ENCODE measurements around the gene CPB1.

CPB1 gene

DNA sequence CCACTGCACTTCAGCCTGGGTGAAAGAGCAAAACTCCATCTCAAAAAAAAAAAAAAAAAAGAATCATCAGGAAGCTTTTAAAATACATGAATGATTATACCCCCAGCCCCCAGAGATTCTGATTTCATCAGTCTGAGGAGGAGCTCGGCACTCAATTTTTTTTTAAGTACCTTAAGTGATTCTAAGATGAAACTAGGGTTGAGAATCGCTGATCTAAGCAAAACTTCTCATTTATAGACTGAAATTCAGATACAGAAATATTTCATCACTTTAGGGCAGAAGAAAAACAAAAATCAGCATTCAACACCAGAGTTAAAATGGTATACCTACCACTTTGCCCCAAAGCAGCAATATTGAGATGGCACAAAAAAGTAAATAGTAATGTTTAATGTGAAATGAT is 62.2 kb downstream of the CPB1 start:
- DNase-seq = no peak

DNA sequence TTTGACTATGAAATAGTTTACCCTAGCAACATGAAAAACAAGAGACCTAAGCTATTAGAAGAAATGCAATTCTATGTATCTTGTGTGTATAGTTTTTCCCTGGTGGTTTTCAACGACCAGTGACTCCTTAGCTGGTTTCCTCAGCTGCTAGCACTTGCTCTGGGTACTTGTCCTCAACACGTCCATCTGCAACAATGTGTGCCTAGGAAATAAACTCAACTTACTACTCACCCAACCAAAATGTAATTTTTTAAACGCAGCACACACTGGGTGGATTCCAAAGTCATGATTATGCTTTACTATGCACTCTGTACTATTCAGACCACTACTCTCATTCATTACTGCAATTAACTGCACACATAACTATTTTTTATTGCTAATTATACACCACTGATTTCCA is 68.5 kb downstream of the CPB1 start:
- peak; percentile 74 for DNase-seq

DNA sequence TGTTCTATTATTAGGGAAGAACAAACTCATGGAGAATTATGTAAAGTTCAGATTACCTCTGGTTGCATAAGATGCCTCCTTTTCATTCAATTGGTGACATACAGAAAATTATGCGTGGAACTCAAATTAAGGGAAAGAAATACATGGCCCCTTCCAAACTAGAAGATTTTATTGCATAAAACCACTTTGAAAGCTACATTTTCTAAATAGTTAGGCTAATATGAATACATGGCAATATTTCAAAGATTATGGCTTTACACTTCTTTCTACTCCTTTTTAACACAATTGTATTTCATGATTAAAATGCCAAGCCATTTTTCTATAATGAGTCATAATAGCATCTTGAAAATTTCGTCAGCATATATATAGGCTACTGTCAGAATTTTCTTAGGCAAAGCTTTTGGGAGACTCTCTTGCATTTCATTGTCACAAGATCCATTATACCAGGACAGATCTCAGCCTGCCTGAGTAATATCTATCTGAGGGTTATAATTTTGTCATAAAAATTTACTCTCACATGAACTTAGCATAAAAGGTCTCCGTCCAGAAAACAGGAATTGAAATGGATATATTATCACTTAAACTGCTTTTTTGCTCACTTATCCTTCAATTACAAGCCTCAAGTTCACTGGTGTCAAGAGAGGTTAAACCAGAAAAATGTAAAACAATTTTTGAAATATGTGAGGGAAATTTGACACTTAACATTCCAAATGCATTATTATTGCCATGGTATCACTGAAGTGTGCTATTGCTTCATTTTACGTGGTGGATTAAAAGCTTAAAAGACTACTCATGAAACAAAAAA is 74.6 kb downstream of the CPB1 start:
- DNase-seq = peak; percentile 87

DNA sequence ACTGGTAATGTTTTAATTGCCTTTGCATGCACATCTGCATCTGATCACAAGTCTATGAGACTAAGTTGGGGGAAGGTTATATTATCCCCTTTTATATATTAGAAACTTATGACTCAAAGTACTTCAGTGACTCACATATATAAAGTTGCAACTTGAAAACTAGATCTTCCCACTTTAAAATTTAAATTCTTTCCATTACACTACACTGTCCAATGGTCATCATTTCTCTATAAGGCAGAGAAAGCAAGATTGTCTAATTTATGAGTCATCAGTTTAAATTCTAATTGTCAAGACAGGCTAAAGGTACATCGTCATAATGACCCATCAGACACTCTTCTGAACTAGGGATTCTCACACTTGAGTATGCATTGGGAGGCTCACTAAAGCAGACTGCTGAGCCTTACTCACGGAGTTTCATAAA is 75.4 kb downstream of the CPB1 start:
- peak; percentile 73 for DNase-seq

DNA sequence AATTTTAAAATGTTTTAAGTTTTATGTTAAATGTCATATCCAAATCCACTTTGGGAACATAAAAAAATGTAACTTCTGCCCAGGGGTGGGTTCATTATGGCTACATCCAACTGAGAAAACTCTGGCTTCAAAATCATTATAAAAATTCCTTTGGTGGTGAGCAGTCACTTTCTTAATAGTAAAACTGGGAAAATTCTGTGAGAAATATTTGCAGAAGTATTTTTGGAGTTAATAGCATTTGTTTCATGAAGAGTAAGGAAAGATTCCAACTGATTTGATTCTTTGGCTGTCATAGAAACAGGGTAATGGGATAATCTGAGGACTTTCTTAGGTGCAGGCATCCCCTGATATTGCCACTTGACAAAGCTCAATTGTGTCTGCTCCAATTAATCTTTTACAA is 76.3 kb downstream of the CPB1 start:
- no peak for DNase-seq

DNA sequence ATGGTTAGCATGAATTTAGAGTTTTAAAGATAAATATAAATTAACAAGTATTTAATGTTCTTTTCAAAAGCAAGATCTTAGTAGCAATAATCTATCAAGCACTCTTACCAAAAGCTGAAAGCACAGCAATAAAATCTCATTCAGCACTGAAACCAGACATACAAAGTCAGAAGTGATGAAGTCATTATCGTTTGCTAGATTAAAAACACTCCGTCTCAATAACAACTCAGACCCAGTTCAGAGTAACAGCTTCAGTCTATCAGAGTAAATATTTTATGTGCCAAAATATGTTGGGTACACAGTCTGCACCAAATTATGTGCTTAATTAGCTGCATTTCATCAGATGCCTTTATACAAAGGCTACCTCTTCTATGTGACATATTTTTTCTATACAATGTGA is 79.1 kb downstream of the CPB1 start:
- DNase-seq = no peak
